ENCODE data around the gene SIM2.

DNA sequence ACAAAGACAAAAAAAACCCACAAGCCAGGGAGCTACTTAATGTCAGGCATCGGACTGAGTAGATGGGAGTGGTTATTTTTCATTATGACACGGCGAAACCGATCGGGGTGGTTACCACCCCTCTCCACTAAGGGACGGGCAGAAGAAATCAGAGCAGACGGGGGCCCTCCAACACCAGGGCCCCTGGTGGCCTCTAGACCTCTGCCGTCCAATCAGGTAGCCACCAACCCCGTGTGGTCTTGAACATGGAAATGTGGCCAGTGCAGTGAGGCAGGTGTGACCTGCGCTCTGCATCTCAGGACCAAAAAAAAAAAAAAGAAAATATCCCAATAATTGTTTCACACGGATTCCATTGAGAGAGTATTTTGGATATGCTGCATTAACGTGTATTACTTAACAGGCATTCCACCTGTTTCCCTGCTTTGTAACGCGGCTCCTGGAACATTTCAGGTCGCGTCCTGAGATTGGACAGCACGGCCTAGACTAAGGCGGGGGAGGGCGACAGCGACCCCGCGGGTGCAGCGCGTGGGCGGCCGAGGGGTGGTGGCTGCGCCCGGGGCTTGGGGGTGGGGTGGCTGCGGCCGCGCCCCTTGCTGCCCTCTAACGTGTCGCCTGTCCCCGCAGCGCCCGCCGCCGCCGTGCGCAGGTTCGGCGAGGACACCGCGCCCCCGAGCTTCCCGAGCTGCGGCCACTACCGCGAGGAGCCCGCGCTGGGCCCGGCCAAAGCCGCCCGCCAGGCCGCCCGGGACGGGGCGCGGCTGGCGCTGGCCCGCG, 48.3 kb downstream of the SIM2 start:
- TF ChIP-seq, protein P1, sequence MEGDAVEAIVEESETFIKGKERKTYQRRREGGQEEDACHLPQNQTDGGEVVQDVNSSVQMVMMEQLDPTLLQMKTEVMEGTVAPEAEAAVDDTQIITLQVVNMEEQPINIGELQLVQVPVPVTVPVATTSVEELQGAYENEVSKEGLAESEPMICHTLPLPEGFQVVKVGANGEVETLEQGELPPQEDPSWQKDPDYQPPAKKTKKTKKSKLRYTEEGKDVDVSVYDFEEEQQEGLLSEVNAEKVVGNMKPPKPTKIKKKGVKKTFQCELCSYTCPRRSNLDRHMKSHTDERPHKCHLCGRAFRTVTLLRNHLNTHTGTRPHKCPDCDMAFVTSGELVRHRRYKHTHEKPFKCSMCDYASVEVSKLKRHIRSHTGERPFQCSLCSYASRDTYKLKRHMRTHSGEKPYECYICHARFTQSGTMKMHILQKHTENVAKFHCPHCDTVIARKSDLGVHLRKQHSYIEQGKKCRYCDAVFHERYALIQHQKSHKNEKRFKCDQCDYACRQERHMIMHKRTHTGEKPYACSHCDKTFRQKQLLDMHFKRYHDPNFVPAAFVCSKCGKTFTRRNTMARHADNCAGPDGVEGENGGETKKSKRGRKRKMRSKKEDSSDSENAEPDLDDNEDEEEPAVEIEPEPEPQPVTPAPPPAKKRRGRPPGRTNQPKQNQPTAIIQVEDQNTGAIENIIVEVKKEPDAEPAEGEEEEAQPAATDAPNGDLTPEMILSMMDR (IDR thresholded peaks at IDR 0.05; ENCODE audit: low read depth, low read length, poor library complexity, severe bottlenecking) = no peak
- no peak for TF ChIP-seq EZH2phosphoT487 (IDR thresholded peaks at IDR 0.05; ENCODE audit: borderline replicate concordance, low read length)

All from DOHH2 (cell line).